OCI-LY3 (cell line): ENCODE data around the gene APOBEC3A.

Source experiments
- CTCF ChIP-seq: fragments of 200-600, 300-600 bp; sonication (generic); IDR thresholded peaks from 2 replicates; pipeline ENCODE4 v1.5.1; 2014; ENCODE audit warnings: antibody characterized with exemption, low read length, low read depth
- EZH2phosphoT487 ChIP-seq: fragments of 200-600 bp; shearing (Covaris generic); IDR thresholded peaks from 2 replicates; pipeline ENCODE4 v1.6.1; 2018; ENCODE audit warnings: antibody characterized with exemption, mixed run types, low read depth

- TF ChIP-seq CTCF (no peak), EZH2phosphoT487 (no peak)
These were observed 7.6 kb downstream of the APOBEC3A start for GRCh38 chr22:38964989-38965388.
